H1 (cell line): Measurements from ENCODE around the gene GDF9. TPM values are rescaled to one million over a fixed set of nuclear protein-coding genes. Genes with fewer than 3 reads are reported as not detected.

Experiments
- ASH2L ChIP-seq: fragments of 200-600, 300-600 bp; sonication (generic); IDR thresholded peaks from one replicate; pipeline ENCODE4 v1.7.1; 2017; ENCODE audit warnings: low read length
- CEBPB ChIP-seq: IDR thresholded peaks from 2 replicates; pipeline ENCODE4 v1.6.1; 2012; ENCODE audit warnings: low read depth, low read length
- CHD2 ChIP-seq: IDR thresholded peaks from 2 replicates; pipeline ENCODE4 v1.6.1; 2012; ENCODE audit warnings: low read length, improper control_type of control experiment
- CREB1 ChIP-seq: IDR thresholded peaks from 2 replicates; pipeline ENCODE4 v1.6.1; 2012; ENCODE audit warnings: inconsistent platforms
- CTCF ChIP-seq, 3 experiments: IDR thresholded peaks; 1 replicate in 2 of 3; 2 replicates in 1 of 3; pipeline versions ENCODE4 v1.5.1 to v1.6.1; 2011; ENCODE audit warnings: low read length in 3 of 3, mild to moderate bottlenecking in 3 of 3, inconsistent platforms in 2 of 3, low read depth in 1 of 3, moderate library complexity in 1 of 3; ENCODE audit not compliant: insufficient read depth in 1 of 3; ENCODE audit errors: control extremely low read depth in 1 of 3
- E2F6 ChIP-seq: IDR thresholded peaks from 2 replicates; pipeline ENCODE4 v1.6.1; 2012; ENCODE audit warnings: inconsistent platforms
- POLR2A ChIP-seq, 2 experiments: IDR thresholded peaks; 1 replicate in 1 of 2; 2 replicates in 1 of 2; pipeline ENCODE4 v1.6.1; 2011; ENCODE audit warnings: low read depth in 2 of 2, low read length in 2 of 2, mild to moderate bottlenecking in 2 of 2; ENCODE audit errors: control extremely low read depth in 1 of 2
- RFX5 ChIP-seq: IDR thresholded peaks from 2 replicates; pipeline ENCODE4 v1.6.1; 2011; ENCODE audit warnings: low read depth, low read length, improper control_type of control experiment, borderline replicate concordance
- TEAD4 ChIP-seq: IDR thresholded peaks from 2 replicates; pipeline ENCODE4 v1.6.1; 2012; ENCODE audit warnings: low read depth, low read length, inconsistent platforms, mixed read lengths
- polyA plus RNA-seq, 7 experiments: library from polyadenylated mRNA; depleted of rRNA in 3 of 7; stranded (reverse) in 5 of 7; unstranded in 2 of 7; fragments of >200 nt in 5 of 7; fragments of 200-250 nt in 2 of 7; gene quantifications; 1 replicate in 5 of 7; 2 replicates in 1 of 7; 4 replicates in 1 of 7; pipeline versions ENCODE4 v1.2.1 to v1.2.3, GENCODE V29; 2011 to 2013; ENCODE audit warnings: missing spikeins in 2 of 7, mixed read lengths in 2 of 7
- total RNA-seq: library from RNA; stranded (reverse); fragmentation: NEBNext Ultra II Directional; extraction: Animal tissue kit (Norgen Biotek cat#: 25700); gene quantifications from 2 replicates; pipeline ENCODE4 v1.2.1, GENCODE V29; 2021

The GDF9 gene
- total and polyA plus RNA-seq, 2 of the 8 experiments (the other 6 are each of a cell fraction or from before 2014, with no cell fraction given), result 0.14 TPM; not detected in 1

GRCh38 chr5:132901036-132901435 is 34.8 kb upstream of the GDF9 start (continued):
- no peak for TF ChIP-seq E2F6
- TF ChIP-seq ASH2L, result no peak
- TF ChIP-seq RFX5, result no peak
- no peak for TF ChIP-seq CEBPB
- no peak for TF ChIP-seq CHD2
- no peak for TF ChIP-seq POLR2A (IDR thresholded peaks at IDR 0.05; ENCODE audit: control extremely low read depth in 1 of 2, low read depth in 2 of 2, low read length in 2 of 2)
- TF ChIP-seq TEAD4, result no peak
- TF ChIP-seq CREB1, result no peak
- TF ChIP-seq CTCF (IDR thresholded peaks at IDR 0.05; ENCODE audit: control extremely low read depth in 1 of 3, insufficient read depth in 1 of 3, low read depth in 1 of 3, low read length in 3 of 3), result no peak
